AG20443 (cell line): Measurements from ENCODE around the gene WSB1.
"Not testable (repeated sequence)": the region's sequence is repeated elsewhere in the genome, so short reads cannot be mapped to it uniquely, and the experiment has no call there.

Experiments used
- DNase-seq: peaks from one replicate; pipeline ENCODE4 v3.0.0; 2012; ENCODE audit warnings: low spot score, mixed read lengths

Gene WSB1

GRCh38 chr17:27279132-27279531, 14.8 kb upstream of the WSB1 start:
- not testable (repeated sequence) for DNase-seq

- DNase-seq, result no peak
These were observed 13.4 kb upstream of the WSB1 start for GRCh38 chr17:27280527-27280926.

- no peak for DNase-seq
These were observed 12.5 kb upstream of the WSB1 start for GRCh38 chr17:27281438-27281837.

GRCh38 chr17:27282054-27282551, 11.8 kb upstream of the WSB1 start:
- DNase-seq, result peak; percentile 48

- no peak for DNase-seq
These were observed 10.9 kb upstream of the WSB1 start for GRCh38 chr17:27283060-27283459.

- no peak for DNase-seq
These were observed 10.2 kb upstream of the WSB1 start for GRCh38 chr17:27283751-27284150.

- DNase-seq, result no peak
These were observed 9.0 kb upstream of the WSB1 start for GRCh38 chr17:27284811-27285415.

- DNase-seq, result no peak
These were observed 8.4 kb upstream of the WSB1 start for GRCh38 chr17:27285516-27285915.

- DNase-seq, result no peak
These were observed 5.7 kb upstream of the WSB1 start for GRCh38 chr17:27288183-27288582.

GRCh38 chr17:27289856-27290255, 4.1 kb upstream of the WSB1 start:
- DNase-seq, result no peak

- DNase-seq, result no peak
These were observed 2.9 kb upstream of the WSB1 start for GRCh38 chr17:27290916-27291598.

GRCh38 chr17:27293359-27293897, 486 bp upstream of the WSB1 start:
- DNase-seq, result peak; percentile 12

- DNase-seq, result peak; percentile 76
These were observed 1.0 kb downstream of the WSB1 start for GRCh38 chr17:27294689-27295630.

- DNase-seq, result no peak
These were observed 2.0 kb downstream of the WSB1 start for GRCh38 chr17:27295945-27296344.

GRCh38 chr17:27296428-27296979, 2.6 kb downstream of the WSB1 start:
- DNase-seq, result peak; percentile 52

- no peak for DNase-seq
These were observed 5.6 kb downstream of the WSB1 start for GRCh38 chr17:27299384-27300049.

- no peak for DNase-seq
These were observed 9.8 kb downstream of the WSB1 start for GRCh38 chr17:27303734-27304133.

- DNase-seq, result no peak
These were observed 12.4 kb downstream of the WSB1 start for GRCh38 chr17:27306276-27306835.

GRCh38 chr17:27310565-27311110, 16.7 kb downstream of the WSB1 start:
- DNase-seq, result no peak

- DNase-seq, result no peak
These were observed 19.4 kb downstream of the WSB1 start for GRCh38 chr17:27313301-27313700.

- DNase-seq, result peak; percentile 85
These were observed 21.4 kb downstream of the WSB1 start for GRCh38 chr17:27315322-27315721.
